ENCODE results near the gene IGSF9B. TPM values are rescaled to one million over a fixed set of nuclear protein-coding genes. Genes with fewer than 3 reads are reported as not detected.

IGSF9B gene
- total RNA-seq, 3 donors from 2014 or later = 18.7 to 22.3 (median 22.1) TPM

- ATAC-seq (peak; percentile 6 to 16), DNase-seq (peak; percentile 34)
- Mint-ChIP-seq H3K36me3 (ENCODE audit: insufficient read depth) (no peaks in the 10 kb centered on the region), H3K27me3 (ENCODE audit: low read depth) (peaks cover 20% of the 10 kb centered on the region), H3K4me1 (ENCODE audit: low read depth) (peaks cover 41% of the 10 kb centered on the region), H3K4me3 (peak overlapping the region; percentile 90), H3K9me3 (no peaks in the 10 kb centered on the region)
Measured at GRCh38 chr11:133955081-133955891, 1.5 kb downstream of the IGSF9B start.

- H3K4me3 Mint-ChIP-seq = peak overlapping the region; percentile 90
- H3K27me3 Mint-ChIP-seq (ENCODE audit: low read depth) = peaks cover 20% of the 10 kb centered on the region
- H3K36me3 Mint-ChIP-seq (ENCODE audit: insufficient read depth) = no peaks in the 10 kb centered on the region
- no peaks in the 10 kb centered on the region for H3K9me3 Mint-ChIP-seq
- no peak for ATAC-seq
- DNase-seq = no peak
- peaks cover 46% of the 10 kb centered on the region for H3K4me1 Mint-ChIP-seq (ENCODE audit: low read depth)
Measured at GRCh38 chr11:133953999-133954398, 2.8 kb downstream of the IGSF9B start.

- H3K4me3 Mint-ChIP-seq = peak overlapping the region; percentile 12
- peaks cover 19% of the 10 kb centered on the region for H3K27me3 Mint-ChIP-seq (ENCODE audit: low read depth)
- no peaks in the 10 kb centered on the region for H3K9me3 Mint-ChIP-seq
Measured at GRCh38 chr11:133953547-133953946, 3.2 kb downstream of the IGSF9B start.

GRCh38 chr11:133952199-133953190 lies 4.3 kb downstream of the IGSF9B start:
- no peaks in the 10 kb centered on the region for H3K36me3 Mint-ChIP-seq (ENCODE audit: insufficient read depth)
- peaks cover 18% of the 10 kb centered on the region for H3K27me3 Mint-ChIP-seq (ENCODE audit: low read depth)
- no peaks in the 10 kb centered on the region for H3K9me3 Mint-ChIP-seq
- no peak for DNase-seq
- H3K4me1 Mint-ChIP-seq (ENCODE audit: low read depth) = peaks cover 55% of the 10 kb centered on the region
- no peak for ATAC-seq
- no peak overlapping the region for H3K4me3 Mint-ChIP-seq

More at GRCh38 chr11:133953547-133953946, 3.2 kb downstream of the IGSF9B start:
- DNase-seq (no peak), ATAC-seq (no peak)
- Mint-ChIP-seq H3K36me3 (ENCODE audit: insufficient read depth) (no peaks in the 10 kb centered on the region), H3K4me1 (ENCODE audit: low read depth) (peaks cover 48% of the 10 kb centered on the region)

GRCh38 chr11:133951327-133952198 lies 5.2 kb downstream of the IGSF9B start:
- peaks cover 18% of the 10 kb centered on the region for H3K27me3 Mint-ChIP-seq (ENCODE audit: low read depth)
- peaks cover 58% of the 10 kb centered on the region for H3K4me1 Mint-ChIP-seq (ENCODE audit: low read depth)
- H3K9me3 Mint-ChIP-seq = no peaks in the 10 kb centered on the region
- no peak overlapping the region for H3K4me3 Mint-ChIP-seq
- no peak for ATAC-seq
- no peaks in the 10 kb centered on the region for H3K36me3 Mint-ChIP-seq (ENCODE audit: insufficient read depth)
- DNase-seq = no peak

GRCh38 chr11:133950874-133951326 lies 5.9 kb downstream of the IGSF9B start:
- ATAC-seq (no peak), DNase-seq (no peak)
- no peaks in the 10 kb centered on the region for H3K36me3 Mint-ChIP-seq (ENCODE audit: insufficient read depth)
- H3K9me3 Mint-ChIP-seq = no peaks in the 10 kb centered on the region
- no peak overlapping the region for H3K4me3 Mint-ChIP-seq
- peaks cover 18% of the 10 kb centered on the region for H3K27me3 Mint-ChIP-seq (ENCODE audit: low read depth)
- H3K4me1 Mint-ChIP-seq (ENCODE audit: low read depth) = peaks cover 64% of the 10 kb centered on the region

GRCh38 chr11:133950421-133950820 lies 6.3 kb downstream of the IGSF9B start:
- DNase-seq = no peak
- Mint-ChIP-seq H3K4me3 (no peak overlapping the region), H3K36me3 (ENCODE audit: insufficient read depth) (no peaks in the 10 kb centered on the region), H3K27me3 (ENCODE audit: low read depth) (peaks cover 16% of the 10 kb centered on the region), H3K9me3 (no peaks in the 10 kb centered on the region), H3K4me1 (ENCODE audit: low read depth) (peaks cover 67% of the 10 kb centered on the region)
- no peak for ATAC-seq

- Mint-ChIP-seq H3K27me3 (ENCODE audit: low read depth) (peaks cover 5% of the 10 kb centered on the region), H3K36me3 (ENCODE audit: insufficient read depth) (no peaks in the 10 kb centered on the region), H3K4me1 (ENCODE audit: low read depth) (peaks cover 68% of the 10 kb centered on the region), H3K4me3 (no peak overlapping the region), H3K9me3 (no peaks in the 10 kb centered on the region)
- no peak for DNase-seq
- ATAC-seq = no peak
Measured at GRCh38 chr11:133949129-133949528, 7.6 kb downstream of the IGSF9B start.

- Mint-ChIP-seq H3K27me3 (ENCODE audit: low read depth) (peaks cover 4% of the 10 kb centered on the region), H3K9me3 (no peaks in the 10 kb centered on the region), H3K4me3 (no peak overlapping the region), H3K36me3 (ENCODE audit: insufficient read depth) (no peaks in the 10 kb centered on the region), H3K4me1 (ENCODE audit: low read depth) (peaks cover 66% of the 10 kb centered on the region)
- ATAC-seq (no peak), DNase-seq (no peak)
Measured at GRCh38 chr11:133948711-133949110, 8.1 kb downstream of the IGSF9B start.

- Mint-ChIP-seq H3K9me3 (no peaks in the 10 kb centered on the region), H3K36me3 (ENCODE audit: insufficient read depth) (no peaks in the 10 kb centered on the region), H3K4me3 (peak overlapping the region; percentile 67), H3K4me1 (ENCODE audit: low read depth) (peaks cover 64% of the 10 kb centered on the region), H3K27me3 (ENCODE audit: low read depth) (no peaks in the 10 kb centered on the region)
- DNase-seq = peak; percentile 52
- peak; percentile 41 to 46 for ATAC-seq
Measured at GRCh38 chr11:133947321-133947756, 9.4 kb downstream of the IGSF9B start.

GRCh38 chr11:133946541-133947318 lies 10.0 kb downstream of the IGSF9B start:
- Mint-ChIP-seq H3K9me3 (no peaks in the 10 kb centered on the region), H3K4me1 (ENCODE audit: low read depth) (peaks cover 64% of the 10 kb centered on the region), H3K4me3 (peak overlapping the region; percentile 49), H3K36me3 (ENCODE audit: insufficient read depth) (peaks cover 1% of the 10 kb centered on the region), H3K27me3 (ENCODE audit: low read depth) (no peaks in the 10 kb centered on the region)
- ATAC-seq (no peak), DNase-seq (no peak)

- H3K27me3 Mint-ChIP-seq (ENCODE audit: low read depth) = no peaks in the 10 kb centered on the region
- H3K9me3 Mint-ChIP-seq = no peaks in the 10 kb centered on the region
- H3K4me3 Mint-ChIP-seq = no peak overlapping the region
- DNase-seq (no peak), ATAC-seq (no peak)
- H3K36me3 Mint-ChIP-seq (ENCODE audit: insufficient read depth) = peaks cover 1% of the 10 kb centered on the region
- H3K4me1 Mint-ChIP-seq (ENCODE audit: low read depth) = peaks cover 65% of the 10 kb centered on the region
Measured at GRCh38 chr11:133946051-133946450, 10.7 kb downstream of the IGSF9B start.
